Brain microvascular endothelial cell (primary cell): ENCODE measurements around the gene FNDC7.

Experiments used
- DNase-seq: peaks from one replicate; pipeline ENCODE4 v3.0.0-alpha.2; 2020
- H3K27ac ChIP-seq: fragments of 250-450 bp; sonication (Bioruptor Pico); 2 replicates; pipeline ENCODE4 v1.5.1; 2020; ENCODE audit warnings: mild to moderate bottlenecking, moderate library complexity
- H3K27me3 ChIP-seq: fragments of 250-450 bp; sonication (Bioruptor Pico); replicated peaks from 2 replicates; pipeline ENCODE4 v1.5.1; 2020; ENCODE audit warnings: mild to moderate bottlenecking
- H3K36me3 ChIP-seq: fragments of 250-450 bp; sonication (Bioruptor Pico); replicated peaks from 2 replicates; pipeline ENCODE4 v1.5.1; 2020; ENCODE audit warnings: mild to moderate bottlenecking
- H3K4me3 ChIP-seq: 2 replicates; pipeline ENCODE4 v1.5.1; 2011; ENCODE audit warnings: low read depth, mild to moderate bottlenecking, control low read depth, low read length, moderate library complexity
- in situ Hi-C: cut with HindIII; loops from 2 replicates; pipeline ENCODE4 v1.10.0; 2017; ENCODE audit warnings: low sequenced_read_pairs, low pct_ligation_motif_present
- TF ChIP-seq, protein P1 (sequence below): IDR thresholded peaks from 2 replicates; pipeline ENCODE4 v1.5.1; 2011; ENCODE audit warnings: low read depth, mild to moderate bottlenecking, moderate library complexity, low read length, control low read depth, inconsistent platforms; ENCODE audit errors: missing control alignments

FNDC7 gene

GRCh38 chr1:108725906-108726305 is 13.2 kb downstream of the FNDC7 start:
- no peak overlapping the region for H3K27ac ChIP-seq
- TF ChIP-seq, protein P1, sequence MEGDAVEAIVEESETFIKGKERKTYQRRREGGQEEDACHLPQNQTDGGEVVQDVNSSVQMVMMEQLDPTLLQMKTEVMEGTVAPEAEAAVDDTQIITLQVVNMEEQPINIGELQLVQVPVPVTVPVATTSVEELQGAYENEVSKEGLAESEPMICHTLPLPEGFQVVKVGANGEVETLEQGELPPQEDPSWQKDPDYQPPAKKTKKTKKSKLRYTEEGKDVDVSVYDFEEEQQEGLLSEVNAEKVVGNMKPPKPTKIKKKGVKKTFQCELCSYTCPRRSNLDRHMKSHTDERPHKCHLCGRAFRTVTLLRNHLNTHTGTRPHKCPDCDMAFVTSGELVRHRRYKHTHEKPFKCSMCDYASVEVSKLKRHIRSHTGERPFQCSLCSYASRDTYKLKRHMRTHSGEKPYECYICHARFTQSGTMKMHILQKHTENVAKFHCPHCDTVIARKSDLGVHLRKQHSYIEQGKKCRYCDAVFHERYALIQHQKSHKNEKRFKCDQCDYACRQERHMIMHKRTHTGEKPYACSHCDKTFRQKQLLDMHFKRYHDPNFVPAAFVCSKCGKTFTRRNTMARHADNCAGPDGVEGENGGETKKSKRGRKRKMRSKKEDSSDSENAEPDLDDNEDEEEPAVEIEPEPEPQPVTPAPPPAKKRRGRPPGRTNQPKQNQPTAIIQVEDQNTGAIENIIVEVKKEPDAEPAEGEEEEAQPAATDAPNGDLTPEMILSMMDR = no peak
- no peaks in the 10 kb centered on the region for H3K36me3 ChIP-seq
- no peaks in the 10 kb centered on the region for H3K27me3 ChIP-seq
- no peak for DNase-seq
- H3K4me3 ChIP-seq = no peak overlapping the region
- in situ Hi-C loops = no loop called here

DNA sequence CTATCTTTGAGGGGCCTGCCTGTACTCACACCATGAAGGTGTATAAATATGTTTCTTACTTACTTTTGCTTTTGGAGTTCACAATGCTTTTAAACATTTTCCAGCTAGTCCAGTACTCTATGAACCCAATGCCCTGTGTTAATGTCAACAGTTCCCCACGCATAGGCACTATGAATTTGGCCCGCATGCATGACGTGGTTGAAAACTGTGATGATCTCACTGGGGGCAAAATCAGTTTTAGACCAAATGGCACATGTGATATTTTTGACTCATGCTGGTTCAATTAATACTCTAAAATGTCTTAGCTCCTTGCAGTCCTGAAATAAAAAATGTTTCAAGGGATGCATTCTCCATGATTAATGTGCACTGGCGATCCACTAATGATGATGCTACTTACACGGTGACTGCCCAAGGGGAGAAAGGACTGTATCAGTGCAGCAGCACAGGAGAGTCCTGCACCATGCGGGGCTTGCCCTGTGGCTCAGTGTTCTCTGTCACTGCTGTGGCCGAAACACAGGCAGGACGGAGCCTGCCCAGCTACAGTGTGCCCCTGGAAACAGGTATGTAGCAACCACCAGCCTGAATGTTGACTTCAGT is 15.7 kb downstream of the FNDC7 start:
- no peak overlapping the region for H3K4me3 ChIP-seq
- DNase-seq = no peak
- TF ChIP-seq, protein P1 = no peak
- H3K36me3 ChIP-seq = no peaks in the 10 kb centered on the region
- in situ Hi-C loops = no loop called here
- H3K27ac ChIP-seq = no peak overlapping the region
- H3K27me3 ChIP-seq = no peaks in the 10 kb centered on the region

GRCh38 chr1:108729481-108729880 is 16.8 kb downstream of the FNDC7 start:
- TF ChIP-seq, protein P1 = no peak
- in situ Hi-C loops = no loop called here
- Histone ChIP-seq H3K27ac (no peak overlapping the region), H3K36me3 (no peaks in the 10 kb centered on the region), H3K27me3 (no peaks in the 10 kb centered on the region), H3K4me3 (no peak overlapping the region)
- DNase-seq = no peak

- TF ChIP-seq, protein P1 = no peak
- Histone ChIP-seq H3K36me3 (no peaks in the 10 kb centered on the region), H3K4me3 (no peak overlapping the region), H3K27me3 (no peaks in the 10 kb centered on the region), H3K27ac (no peak overlapping the region)
- in situ Hi-C loops = no loop called here
- DNase-seq = no peak
These were observed 19.7 kb downstream of the FNDC7 start for GRCh38 chr1:108732398-108732797.

DNA sequence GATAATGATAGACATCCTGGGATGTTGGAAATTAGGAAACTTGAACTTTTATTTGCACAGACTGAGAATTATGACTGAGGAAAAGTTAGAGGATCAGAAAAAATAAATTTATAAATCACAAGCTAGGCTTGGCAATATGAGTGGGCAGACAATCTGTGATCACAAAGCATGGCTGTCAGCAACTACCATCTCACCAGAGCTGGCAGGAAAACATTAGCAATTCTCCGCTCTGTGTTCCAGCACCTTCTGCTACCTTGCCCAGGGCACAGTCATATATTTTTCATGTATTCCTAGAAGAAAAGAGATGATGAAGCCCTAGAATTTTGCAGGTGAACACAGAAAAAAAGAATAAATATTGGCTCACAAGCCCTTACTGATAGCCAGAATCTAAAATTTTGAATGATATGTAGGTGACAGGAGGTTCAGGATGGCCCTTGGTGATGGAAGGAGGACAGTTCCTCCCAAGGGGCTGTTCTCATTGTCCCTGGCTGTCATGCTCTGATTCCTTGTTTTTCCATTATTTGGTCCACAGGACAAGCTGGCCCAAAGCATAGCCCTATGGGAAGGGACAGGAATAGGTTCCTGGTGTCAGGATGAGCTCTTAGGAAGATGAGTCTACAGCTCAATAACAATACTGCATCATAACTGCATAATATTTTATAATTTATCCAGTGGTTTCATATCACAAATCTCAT is 21.6 kb downstream of the FNDC7 start:
- Histone ChIP-seq H3K27me3 (no peaks in the 10 kb centered on the region), H3K27ac (no peak overlapping the region), H3K36me3 (no peaks in the 10 kb centered on the region), H3K4me3 (no peak overlapping the region)
- TF ChIP-seq, protein P1 = no peak
- no peak for DNase-seq
- in situ Hi-C loops = no loop called here
